ENCODE measurements around the gene TEP1. TPM values are rescaled to one million over a fixed set of nuclear protein-coding genes. Genes with fewer than 3 reads are reported as not detected.

The TEP1 gene
- total and polyA plus RNA-seq, 2 of the 8 experiments (the other 6 are each of a cell fraction or from before 2014, with no cell fraction given): 6.9 to 10.7 TPM

- no peak for TF ChIP-seq CHD1 (IDR thresholded peaks at IDR 0.05; ENCODE audit: low read depth, low read length)
- TF ChIP-seq CEBPB (IDR thresholded peaks at IDR 0.05; ENCODE audit: low read depth, low read length): no peak
- peak; percentile 5 to 13; a peak in 2 of 4 replicates for TF ChIP-seq RAD21 (IDR thresholded peaks at IDR 0.05 in 1 of 2, conservative IDR thresholded peaks at IDR 0.05 in 1 of 2; ENCODE audit: low read depth in 2 of 2, low read length in 2 of 2)
- TF ChIP-seq GTF2F1 (IDR thresholded peaks at IDR 0.05; ENCODE audit: borderline replicate concordance, low read depth, low read length): peak; percentile 96
- peak; percentile 73 for TF ChIP-seq CHD2 (IDR thresholded peaks at IDR 0.05; ENCODE audit: low read length)
- TF ChIP-seq SRF (IDR thresholded peaks at IDR 0.05; ENCODE audit: low read depth, low read length): no peak
- no peak for TF ChIP-seq SIX5 (IDR thresholded peaks at IDR 0.05; ENCODE audit: low read depth, low read length)
- TF ChIP-seq SP4 (IDR thresholded peaks at IDR 0.05; ENCODE audit: low read length): peak; percentile 99
- TF ChIP-seq SP1 (IDR thresholded peaks at IDR 0.05; ENCODE audit: low read depth, low read length): 0 out of 2 replicates have a peak, but pooled peaks have one; percentile 2
- peak; percentile 22; the same call in 1 of the 2 replicates for TF ChIP-seq ATF2 (IDR thresholded peaks at IDR 0.05; ENCODE audit: low read length)
- no peak for TF ChIP-seq EZH2 (IDR thresholded peaks at IDR 0.05; ENCODE audit: low read depth, low read length, severe bottlenecking)
These were observed 41.4 kb upstream of the TEP1 start, which contains the start of the genes APEX1 and OSGEP (continued) for GRCh38 chr14:20454516-20455354.
